H7 (cell line): ENCODE measurements around the gene C1QTNF12. TPM values are rescaled to one million over a fixed set of nuclear protein-coding genes. Genes with fewer than 3 reads are reported as not detected.
A peak's percentile ranks its signal among the peaks of the same experiment; 100 is the strongest.

ENCODE experiments used
- DNase-seq: peaks from one replicate; pipeline ENCODE4 v3.0.0; 2012
- H3K27me3 ChIP-seq: 2 replicates; pipeline ENCODE4 v1.6.0; 2011; ENCODE audit warnings: mild to moderate bottlenecking, low read length; ENCODE audit not compliant: control insufficient read depth, insufficient read depth
- H3K36me3 ChIP-seq: replicated peaks from 2 replicates; pipeline ENCODE4 v1.5.1; 2011; ENCODE audit warnings: low read length; ENCODE audit not compliant: control insufficient read depth, insufficient read depth
- H3K4me3 ChIP-seq: 2 replicates; pipeline ENCODE4 v1.5.1; 2011; ENCODE audit warnings: low read depth, mild to moderate bottlenecking, control low read depth, low read length, moderate library complexity; ENCODE audit not compliant: insufficient read depth
- total RNA-seq: library from RNA; depleted of rRNA; stranded (reverse); fragments of >200 nt; shearing (Covaris generic); gene quantifications from 2 replicates; pipeline ENCODE4 v1.2.3, GENCODE V29; 2014

Gene C1QTNF12
- total RNA-seq, 1 experiment from 2014 or later: 3.6 TPM

DNA sequence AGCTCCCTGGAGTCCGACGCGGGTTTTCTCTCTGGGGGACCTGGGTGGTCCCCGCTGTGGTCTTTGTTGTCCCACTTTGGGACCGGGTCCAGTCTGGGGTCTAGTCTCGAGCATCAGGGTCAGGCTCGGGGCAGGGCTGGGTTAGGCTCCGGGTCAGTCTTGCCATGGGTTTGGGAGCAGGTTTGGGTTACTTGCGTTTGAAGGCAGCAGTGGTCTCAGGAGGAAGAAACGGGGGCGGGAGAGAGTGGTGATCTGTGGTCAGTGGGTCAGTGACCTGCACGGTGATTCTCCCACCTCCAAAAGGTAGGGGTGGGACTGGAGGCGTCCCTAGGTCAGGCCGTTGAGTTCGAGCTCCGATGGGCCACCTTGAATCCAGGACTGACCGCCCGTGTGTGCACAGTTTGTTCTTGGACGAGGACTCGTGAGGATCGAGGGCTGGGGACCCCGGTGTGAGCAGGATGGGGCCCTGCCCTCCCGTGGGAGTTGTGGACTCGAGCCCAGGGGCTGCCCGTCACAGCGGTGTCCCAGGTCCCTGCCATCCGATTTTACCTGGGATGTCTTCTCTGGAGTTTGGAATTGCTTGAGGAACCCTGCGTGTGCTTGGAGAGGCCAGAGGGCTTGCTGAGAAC lies 12.2 kb downstream of the C1QTNF12 start:
- no peak for DNase-seq
- Histone ChIP-seq H3K36me3 (no peaks in the 10 kb centered on the region), H3K27me3 (no peaks in the 10 kb centered on the region), H3K4me3 (no peak overlapping the region)

DNA sequence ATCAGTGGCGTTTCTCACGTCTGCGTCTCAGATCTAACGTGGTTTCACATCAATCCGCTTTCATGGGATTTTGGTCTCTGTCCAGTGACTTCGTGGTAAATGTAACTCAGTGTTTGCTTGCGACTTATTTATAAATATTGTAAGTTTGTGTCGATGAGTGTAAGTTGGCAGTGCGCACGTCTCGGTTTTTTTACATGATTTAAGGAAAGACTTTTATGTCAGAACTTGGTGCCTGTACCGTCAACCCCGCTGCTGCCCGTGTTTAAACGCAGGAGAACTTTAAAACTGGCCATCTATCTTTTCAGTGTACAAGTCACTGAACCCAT lies 13.0 kb downstream of the C1QTNF12 start:
- Histone ChIP-seq H3K36me3 (no peaks in the 10 kb centered on the region; the same call in 1 of the 2 replicates), H3K27me3 (no peaks in the 10 kb centered on the region), H3K4me3 (no peak overlapping the region)
- DNase-seq: no peak

DNA sequence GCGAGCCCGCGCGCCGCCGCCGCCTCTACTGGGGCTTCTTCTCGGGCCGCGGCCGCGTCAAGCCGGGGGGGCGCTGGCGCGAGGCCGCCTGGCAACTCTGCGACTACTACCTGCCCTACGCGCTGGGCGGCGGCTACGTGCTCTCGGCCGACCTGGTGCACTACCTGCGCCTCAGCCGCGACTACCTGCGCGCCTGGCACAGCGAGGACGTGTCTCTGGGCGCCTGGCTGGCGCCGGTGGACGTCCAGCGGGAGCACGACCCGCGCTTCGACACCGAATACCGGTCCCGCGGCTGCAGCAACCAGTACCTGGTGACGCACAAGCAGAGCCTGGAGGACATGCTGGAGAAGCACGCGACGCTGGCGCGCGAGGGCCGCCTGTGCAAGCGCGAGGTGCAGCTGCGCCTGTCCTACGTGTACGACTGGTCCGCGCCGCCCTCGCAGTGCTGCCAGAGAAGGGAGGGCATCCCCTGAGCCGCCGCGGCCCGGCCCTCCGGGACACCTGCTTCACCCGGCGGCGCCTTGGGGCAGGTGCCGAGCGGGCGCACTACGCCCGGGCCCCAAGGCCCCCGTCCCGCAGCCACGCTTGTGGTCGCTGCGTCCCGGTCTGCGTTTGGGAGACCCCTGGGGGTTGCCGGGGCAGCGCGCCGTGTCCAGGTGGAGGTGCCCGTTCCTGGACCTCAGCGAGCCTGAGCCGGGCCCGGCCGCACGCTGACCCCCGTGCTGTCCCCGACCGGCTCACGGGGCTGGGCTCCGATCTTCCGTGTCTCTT lies 13.5 kb downstream of the C1QTNF12 start:
- peak; percentile 68 for DNase-seq
- H3K4me3 ChIP-seq: peak overlapping the region; percentile 23
- H3K36me3 ChIP-seq: no peaks in the 10 kb centered on the region; the same call in none of the 2 replicates
- H3K27me3 ChIP-seq: no peaks in the 10 kb centered on the region

DNA sequence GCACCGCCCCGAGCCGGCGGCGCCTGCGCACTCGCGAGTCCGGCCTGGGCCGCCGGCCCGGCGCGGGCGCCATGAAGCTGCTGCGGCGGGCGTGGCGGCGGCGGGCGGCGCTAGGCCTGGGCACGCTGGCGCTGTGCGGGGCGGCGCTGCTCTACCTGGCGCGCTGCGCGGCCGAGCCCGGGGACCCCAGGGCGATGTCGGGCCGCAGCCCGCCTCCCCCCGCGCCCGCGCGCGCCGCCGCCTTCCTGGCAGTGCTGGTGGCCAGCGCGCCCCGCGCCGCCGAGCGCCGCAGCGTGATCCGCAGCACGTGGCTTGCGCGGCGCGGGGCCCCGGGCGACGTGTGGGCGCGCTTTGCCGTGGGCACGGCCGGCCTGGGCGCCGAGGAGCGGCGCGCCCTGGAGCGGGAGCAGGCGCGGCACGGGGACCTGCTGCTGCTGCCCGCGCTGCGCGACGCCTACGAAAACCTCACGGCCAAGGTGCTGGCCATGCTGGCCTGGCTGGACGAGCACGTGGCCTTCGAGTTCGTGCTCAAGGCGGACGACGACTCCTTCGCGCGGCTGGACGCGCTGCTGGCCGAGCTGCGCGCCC lies 14.2 kb downstream of the C1QTNF12 start, which contains the start of gene B3GALT6:
TSS of gene B3GALT6 (plus strand) at position 30 of the 588 bp plus-strand sequence. CDS start at position 72, 42 bp downstream.
- no peaks in the 10 kb centered on the region; the same call in none of the 2 replicates for H3K36me3 ChIP-seq
- H3K4me3 ChIP-seq: peak within 1 kb of the TSS; percentile 91
- no peak for DNase-seq
- H3K27me3 ChIP-seq: no peaks in the 10 kb centered on the region

DNA sequence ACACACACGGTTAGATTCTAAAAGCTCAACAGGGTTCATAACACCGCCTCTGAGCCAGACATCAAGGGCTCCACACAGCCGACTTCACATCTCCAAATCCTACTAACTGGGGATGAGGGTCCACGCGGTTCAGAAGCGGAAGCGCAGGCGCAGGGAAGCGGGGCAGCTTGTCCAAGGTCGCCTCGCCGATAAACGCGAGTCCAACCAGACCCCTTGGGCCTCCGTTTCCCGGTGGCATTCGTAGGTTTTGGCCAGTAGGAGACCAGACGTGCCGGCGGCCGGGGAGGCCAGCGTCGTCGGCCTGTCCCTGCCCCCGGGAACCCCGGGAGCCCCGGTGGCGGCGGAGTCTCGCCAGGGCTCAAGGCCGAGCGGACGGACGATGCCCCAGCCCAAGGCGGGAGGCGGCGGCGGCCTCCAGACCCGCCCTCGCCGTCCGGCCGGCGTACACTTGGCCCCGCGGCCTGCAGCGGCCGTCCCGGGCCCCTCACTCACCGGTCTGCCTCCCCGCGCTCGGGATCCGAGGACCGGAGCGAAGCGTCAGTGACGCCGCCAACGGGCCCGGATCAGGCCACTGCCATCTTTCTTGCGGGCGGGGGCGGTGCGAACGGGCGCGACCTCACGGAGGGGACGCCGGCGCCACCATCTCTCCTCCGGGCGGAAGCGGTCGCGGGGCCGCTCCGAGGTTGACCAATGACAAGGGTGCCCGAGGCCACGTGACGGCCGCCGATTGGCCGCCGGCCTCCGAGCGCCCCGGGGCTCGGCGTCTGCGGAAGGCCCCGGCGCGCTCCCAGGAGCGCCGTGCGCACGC lies 14.9 kb downstream of the C1QTNF12 start, which contains the start of gene SDF4:
TSS of gene SDF4 (minus strand) at position 602 of the 808 bp plus-strand sequence. CDS start 3,229 bp downstream, outside the sequence.
- Histone ChIP-seq H3K27me3 (no peaks in the 10 kb centered on the region), H3K4me3 (peak within 1 kb of the TSS; percentile 91), H3K36me3 (no peaks in the 10 kb centered on the region; the same call in none of the 2 replicates)
- DNase-seq: peak; percentile 100

DNA sequence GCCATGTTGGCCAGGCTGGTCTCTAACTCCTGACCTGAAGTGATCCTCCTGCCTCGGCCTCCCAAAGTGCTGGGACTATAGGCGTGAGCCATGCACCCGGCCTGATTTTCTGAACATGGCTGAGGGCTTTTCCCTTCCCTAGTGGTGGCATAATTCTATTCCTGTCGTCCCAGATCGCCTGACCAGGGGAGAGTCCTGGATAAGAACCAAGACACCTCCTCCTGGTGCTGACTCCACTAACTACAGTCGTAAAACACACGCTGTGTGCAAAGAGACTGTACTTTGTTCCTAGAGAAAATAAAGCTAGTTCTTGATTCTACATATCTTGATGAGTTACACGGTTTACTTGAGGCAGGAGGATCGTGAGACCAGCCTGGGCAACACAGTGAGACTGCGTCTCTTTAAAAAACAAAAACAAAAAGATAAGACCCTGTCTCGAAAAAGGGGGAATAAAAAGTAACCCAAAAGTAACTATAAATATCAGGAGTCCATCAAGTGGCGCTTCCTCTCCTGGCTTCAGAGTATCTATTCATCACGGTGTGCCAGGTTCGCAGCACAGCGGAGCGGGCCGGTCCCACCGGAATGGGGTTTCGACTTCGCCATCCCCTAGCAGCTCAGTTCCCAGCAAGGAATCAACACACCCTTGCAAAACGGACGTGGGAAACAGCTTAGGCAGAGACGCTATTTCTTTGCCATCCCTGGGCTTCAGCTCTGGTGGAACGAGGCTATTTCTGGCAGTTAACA lies 15.7 kb downstream of the C1QTNF12 start:
- Histone ChIP-seq H3K4me3 (peak overlapping the region; percentile 91), H3K36me3 (peaks cover under 1% of the 10 kb centered on the region), H3K27me3 (no peaks in the 10 kb centered on the region)
- DNase-seq: no peak

DNA sequence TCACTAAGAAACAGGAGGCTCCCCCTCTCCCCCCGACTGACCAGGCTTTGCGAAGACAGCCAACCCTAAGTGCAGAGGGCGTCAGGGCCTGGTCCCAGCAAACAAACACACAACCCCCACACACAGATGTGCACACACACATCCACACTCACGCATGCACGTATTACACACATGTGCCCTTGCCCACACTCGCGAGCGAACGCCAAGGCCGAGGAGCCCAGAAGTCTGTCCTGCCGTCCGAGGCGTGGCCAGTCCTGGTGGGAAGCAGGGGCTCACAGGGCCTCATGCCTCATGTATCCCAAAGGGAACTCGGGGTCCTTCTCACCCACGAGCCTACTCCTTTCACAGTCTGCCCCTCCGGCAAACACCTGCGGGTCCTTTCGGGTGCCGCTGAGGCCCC lies 16.8 kb downstream of the C1QTNF12 start:
- Histone ChIP-seq H3K27me3 (no peaks in the 10 kb centered on the region), H3K36me3 (peaks cover 1% of the 10 kb centered on the region), H3K4me3 (no peak overlapping the region)
- no peak for DNase-seq

DNA sequence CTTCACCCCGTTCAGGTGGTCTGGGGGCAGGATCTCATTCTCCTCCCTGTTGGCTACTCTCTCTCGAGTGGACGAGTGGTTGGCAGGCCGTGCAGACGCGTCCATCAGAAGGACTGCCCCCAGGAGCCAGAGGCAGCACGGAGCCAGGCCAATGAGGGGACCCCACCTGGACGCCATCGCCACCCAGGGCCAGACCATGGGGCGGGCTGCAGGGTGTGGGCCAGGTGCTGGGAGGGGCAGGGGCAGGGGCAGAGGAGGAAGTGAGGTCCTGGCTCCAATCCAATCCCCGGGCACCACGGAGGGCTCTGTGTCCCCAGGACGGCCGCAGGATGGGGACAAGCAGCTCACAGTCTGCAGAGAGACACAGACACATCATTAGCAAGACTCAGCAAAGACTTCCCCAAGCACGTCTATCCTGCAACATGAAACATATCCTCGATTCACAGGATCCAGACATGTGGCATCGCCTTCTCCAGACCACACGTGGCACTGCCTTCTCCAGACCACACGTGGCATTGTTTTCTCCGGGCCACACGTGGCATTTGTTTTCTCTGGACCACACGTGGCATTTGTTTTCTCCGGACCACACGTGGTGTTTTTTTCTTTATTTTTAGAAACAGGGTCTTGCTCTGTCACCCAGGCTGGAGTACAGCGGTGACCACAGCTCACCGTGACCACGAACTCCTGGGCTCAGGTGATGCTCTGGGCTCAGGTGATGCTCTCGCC lies 17.8 kb downstream of the C1QTNF12 start:
- no peak overlapping the region for H3K4me3 ChIP-seq
- no peaks in the 10 kb centered on the region for H3K27me3 ChIP-seq
- peaks cover 1% of the 10 kb centered on the region for H3K36me3 ChIP-seq
- DNase-seq: no peak

DNA sequence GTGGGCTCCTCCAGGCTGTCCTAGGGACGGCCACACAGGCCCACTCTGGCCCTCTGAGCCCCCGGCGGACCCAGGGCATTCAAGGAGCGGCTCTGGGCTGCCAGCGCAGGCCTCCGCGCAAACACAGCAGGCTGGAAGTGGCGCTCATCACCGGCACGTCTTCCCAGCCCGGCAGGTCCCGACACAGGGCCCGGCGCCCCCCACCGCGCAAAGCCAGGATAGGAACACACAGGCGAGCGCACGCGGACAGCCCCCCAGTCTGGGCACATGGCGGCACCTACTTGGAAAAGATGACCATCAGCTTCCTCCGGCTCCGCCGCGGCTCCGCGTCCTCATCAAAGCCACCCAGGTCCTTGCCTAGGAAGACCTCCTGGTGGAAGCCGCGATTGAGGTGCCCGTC lies 18.3 kb downstream of the C1QTNF12 start:
- no peak overlapping the region for H3K4me3 ChIP-seq
- DNase-seq: no peak
- H3K27me3 ChIP-seq: no peaks in the 10 kb centered on the region
- peaks cover 2% of the 10 kb centered on the region for H3K36me3 ChIP-seq

DNA sequence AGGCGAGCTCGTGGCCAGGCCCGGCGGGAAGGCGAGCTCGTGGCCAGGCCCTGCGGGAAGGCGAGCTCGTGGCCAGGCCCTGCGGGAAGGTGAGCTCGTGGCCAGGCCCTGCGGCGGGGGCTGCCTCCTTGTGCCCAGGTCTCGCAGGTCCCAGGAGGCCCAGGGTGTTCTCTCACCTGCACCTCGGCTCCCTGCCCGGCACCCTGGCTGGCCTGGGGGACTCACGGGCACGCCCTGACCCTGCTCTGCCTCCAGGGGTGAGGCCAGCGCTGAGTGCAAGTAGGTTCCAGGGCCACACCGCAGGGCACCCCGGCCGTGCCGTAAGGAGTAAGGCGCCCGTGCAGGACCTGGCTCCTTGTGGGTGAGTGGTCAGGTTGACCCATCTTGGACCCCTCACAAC lies 19.1 kb downstream of the C1QTNF12 start:
- no peak overlapping the region for H3K4me3 ChIP-seq
- H3K27me3 ChIP-seq: no peaks in the 10 kb centered on the region
- peaks cover 9% of the 10 kb centered on the region for H3K36me3 ChIP-seq
- DNase-seq: no peak

DNA sequence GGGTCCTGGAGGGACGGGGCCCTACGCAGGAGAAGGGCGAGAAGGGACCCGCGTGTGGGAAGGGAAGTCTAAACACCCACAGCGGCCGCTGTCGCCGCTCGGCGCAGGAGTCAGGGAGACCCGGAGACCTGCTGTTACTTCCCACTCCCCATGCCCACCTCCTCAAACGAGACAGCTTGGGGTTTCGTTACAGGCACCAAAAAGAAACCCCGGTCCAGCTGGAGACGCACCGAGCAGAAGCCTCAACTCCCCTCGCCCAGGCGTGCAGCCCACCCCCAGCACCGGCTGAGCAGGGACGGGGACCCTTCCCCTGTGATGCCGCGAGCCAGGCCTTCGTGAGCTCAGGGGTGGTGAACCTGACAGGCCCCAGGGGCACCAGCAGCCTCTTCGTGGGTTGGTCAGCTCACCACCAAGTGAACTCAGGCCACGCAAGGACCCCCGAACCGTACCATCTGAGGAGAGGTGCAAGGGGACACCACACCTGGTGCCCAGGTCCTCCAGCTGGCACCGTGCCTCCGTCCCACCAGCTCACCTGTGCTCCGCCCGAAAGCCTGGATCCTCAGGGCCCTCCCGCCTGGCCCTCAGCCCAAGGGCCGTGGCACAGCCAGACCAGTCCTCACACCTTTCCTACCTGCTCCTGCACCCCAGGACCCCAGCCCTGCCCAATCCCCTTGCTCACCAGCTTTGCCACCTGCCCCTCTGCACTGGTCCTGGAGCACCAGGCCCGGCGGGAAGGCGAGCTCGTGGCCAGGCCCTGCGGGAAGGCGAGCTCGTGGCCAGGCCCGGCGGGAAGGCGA lies 19.8 kb downstream of the C1QTNF12 start:
- no peak for DNase-seq
- Histone ChIP-seq H3K36me3 (peaks cover 10% of the 10 kb centered on the region), H3K4me3 (no peak overlapping the region), H3K27me3 (no peaks in the 10 kb centered on the region)

DNA sequence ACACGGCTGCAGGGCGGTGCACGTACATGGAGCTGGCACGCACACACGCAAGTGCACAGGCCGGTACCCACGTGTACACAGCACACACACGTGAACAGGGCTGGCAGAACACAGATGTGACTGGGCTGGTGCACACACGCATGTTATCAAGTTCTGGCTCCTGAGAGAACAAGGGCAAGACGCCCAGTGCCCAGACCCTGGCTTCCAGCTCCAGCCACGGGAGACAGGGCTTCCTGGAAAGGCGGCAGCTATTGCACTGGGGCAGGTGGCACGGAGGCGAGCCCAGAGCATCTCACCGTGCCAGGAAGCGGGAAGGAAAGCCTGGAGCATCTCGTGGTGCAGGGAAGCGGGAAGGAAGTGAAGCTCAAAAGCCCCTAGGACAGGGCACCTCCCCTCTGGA lies 20.6 kb downstream of the C1QTNF12 start:
- Histone ChIP-seq H3K36me3 (peaks cover 10% of the 10 kb centered on the region), H3K4me3 (no peak overlapping the region), H3K27me3 (no peaks in the 10 kb centered on the region)
- no peak for DNase-seq
